ENCODE results near the gene CNNM3. TPM values are rescaled to one million over a fixed set of nuclear protein-coding genes. Genes with fewer than 3 reads are reported as not detected.
A peak's percentile ranks its signal among the peaks of the same experiment; 100 is the strongest.

CNNM3 gene
- total RNA-seq: 10 to 100 TPM; 28.0 to 30.5 TPM

DNA sequence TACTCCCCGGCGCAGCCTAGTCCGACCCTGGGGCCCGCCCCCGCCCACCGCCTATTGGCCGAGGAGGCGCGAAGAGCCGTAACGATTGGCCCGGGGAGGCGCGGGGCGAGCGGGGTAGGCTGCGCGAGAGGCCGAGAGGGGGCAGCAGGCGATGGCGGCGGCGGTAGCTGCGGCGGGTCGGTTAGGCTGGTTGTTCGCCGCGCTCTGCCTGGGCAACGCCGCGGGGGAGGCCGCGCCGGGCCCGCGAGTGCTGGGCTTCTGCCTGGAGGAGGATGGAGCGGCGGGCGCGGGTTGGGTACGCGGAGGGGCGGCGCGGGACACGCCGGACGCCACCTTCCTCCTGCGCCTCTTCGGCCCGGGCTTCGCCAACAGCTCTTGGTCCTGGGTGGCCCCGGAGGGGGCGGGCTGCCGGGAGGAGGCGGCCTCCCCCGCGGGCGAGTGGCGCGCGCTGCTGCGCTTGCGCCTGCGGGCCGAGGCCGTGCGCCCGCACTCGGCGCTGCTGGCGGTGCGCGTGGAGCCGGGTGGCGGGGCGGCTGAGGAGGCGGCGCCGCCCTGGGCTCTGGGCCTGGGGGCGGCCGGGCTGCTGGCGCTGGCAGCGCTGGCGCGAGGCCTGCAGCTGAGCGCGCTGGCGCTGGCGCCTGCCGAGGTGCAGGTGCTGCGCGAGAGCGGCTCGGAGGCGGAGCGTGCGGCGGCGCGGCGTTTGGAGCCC, at the start of gene CNNM3:
CNNM3 (plus strand) TSS at position 142 of the 709 bp plus-strand sequence; CDS start at position 152, 10 bp downstream.
- DNase-seq (peak; percentile 96), ATAC-seq (peak; percentile 94)
- peaks cover 47% of the 10 kb centered on the region for H3K4me1 Mint-ChIP-seq
- CTCF ChIA-PET: interaction anchor here (0.6 to 6.9 kb wide), 11 partner anchors 14 to 304 kb away, joined by 4 to 33 read pairs (median 5); partner anchors contain the start of gene ANKRD39
- H3K36me3 Mint-ChIP-seq: peaks cover 6% of the 10 kb centered on the region
- H3K27ac Mint-ChIP-seq: peak within 1 kb of the TSS; percentile 58
- H3K4me3 Mint-ChIP-seq: peak within 1 kb of the TSS; percentile 84
- no peaks in the 10 kb centered on the region for H3K27me3 Mint-ChIP-seq
- no peaks in the 10 kb centered on the region for H3K9me3 Mint-ChIP-seq (ENCODE audit: low read depth)

DNA sequence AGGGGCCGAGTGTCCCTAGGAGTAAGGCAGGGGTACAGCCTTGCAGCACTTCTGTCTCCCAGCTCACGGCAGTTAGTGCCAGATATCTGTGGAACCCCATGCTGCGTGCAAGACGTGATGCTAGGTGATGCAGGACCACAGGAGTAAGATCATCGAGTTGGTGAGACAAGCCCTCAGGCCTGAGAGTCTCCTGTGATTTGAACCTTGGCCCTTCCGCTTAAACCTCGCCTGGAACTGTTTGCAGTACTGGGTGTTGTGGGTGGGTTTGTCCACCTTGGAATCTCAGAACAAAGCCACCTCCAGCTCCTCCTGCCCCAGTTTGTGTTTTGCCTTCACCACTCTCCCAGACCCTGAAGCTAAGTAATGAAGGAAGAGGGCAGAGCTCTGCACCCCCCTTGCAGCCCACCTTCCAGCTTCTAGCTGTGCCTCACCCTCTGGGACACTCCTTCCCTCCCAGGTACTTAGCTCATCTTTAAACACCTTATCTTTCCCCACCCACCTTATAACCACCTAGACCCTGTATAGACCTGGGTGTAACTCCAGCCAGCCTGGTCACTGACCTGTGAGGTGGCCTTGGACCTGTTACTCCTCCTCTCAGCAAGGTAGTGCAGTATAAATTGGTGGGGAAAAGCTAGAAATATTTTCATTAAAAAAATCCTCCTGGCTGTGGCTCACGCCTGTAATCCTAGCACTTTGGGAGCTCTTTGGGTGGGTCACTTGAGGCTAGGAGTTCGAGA, 48.8 kb upstream of the CNNM3 start:
- H3K36me3 Mint-ChIP-seq: no peaks in the 10 kb centered on the region
- H3K9me3 Mint-ChIP-seq (ENCODE audit: low read depth): no peaks in the 10 kb centered on the region
- H3K27me3 Mint-ChIP-seq: no peaks in the 10 kb centered on the region
- DNase-seq (no peak), ATAC-seq (no peak)
- CTCF ChIA-PET: interaction anchor here (0.9 to 2.3 kb wide), 4 partner anchors 10 to 209 kb away, joined by 3 to 6 read pairs (median 3); no protein-coding TSS in a partner anchor
- H3K27ac Mint-ChIP-seq: no peak overlapping the region
- H3K4me1 Mint-ChIP-seq: peaks cover 29% of the 10 kb centered on the region
- H3K4me3 Mint-ChIP-seq: no peak overlapping the region

DNA sequence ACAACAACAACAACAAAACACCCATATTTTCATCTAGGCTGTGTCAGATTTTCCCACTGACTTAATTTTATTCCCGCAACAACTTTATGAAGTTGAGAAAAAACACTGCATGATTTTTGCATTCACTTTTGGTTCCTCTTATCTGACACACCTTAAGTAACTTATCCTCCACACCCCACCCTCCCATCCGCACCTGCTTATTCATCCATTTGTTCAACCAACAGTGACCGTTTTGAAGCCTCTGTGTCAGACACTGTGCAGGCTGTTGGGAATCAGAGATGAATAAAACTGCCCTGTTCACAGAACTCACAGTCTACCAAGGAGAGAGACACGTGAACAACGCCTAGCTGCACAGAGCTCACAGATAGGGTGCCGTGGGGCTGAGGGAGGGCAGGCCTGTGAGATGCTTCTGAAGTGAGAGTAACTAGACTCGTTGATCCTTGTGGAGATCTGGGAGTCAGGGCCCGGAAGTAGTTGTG, 47.9 kb upstream of the CNNM3 start:
- Mint-ChIP-seq H3K4me1 (peaks cover 29% of the 10 kb centered on the region), H3K4me3 (no peak overlapping the region), H3K9me3 (ENCODE audit: low read depth) (no peaks in the 10 kb centered on the region), H3K27ac (no peak overlapping the region), H3K36me3 (no peaks in the 10 kb centered on the region), H3K27me3 (no peaks in the 10 kb centered on the region)
- no peak for ATAC-seq
- DNase-seq: no peak
- CTCF ChIA-PET: interaction anchor here (0.9 to 1.0 kb wide), 3 partner anchors 32 to 210 kb away, joined by 3 read pairs; no protein-coding TSS in a partner anchor

DNA sequence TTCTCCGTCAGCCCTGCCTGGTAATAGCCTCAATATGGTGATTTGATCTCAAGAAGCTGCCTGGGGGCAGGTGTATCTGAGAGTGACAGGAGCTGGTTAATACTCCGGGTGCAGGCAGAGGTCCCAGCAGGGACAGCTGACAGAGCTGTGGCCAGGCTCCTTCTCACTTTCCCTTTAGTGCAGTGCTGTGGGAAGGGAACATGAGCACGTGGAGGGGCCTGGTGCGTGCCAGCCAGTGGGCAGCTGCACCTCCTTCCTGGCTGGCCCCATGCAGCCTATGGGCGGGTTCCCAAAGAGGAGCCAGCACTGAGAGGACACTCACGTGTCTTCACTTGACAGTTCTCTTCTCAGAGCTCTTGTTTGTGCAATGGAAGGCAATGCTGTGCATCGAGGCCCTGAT, 46.3 kb upstream of the CNNM3 start:
- Mint-ChIP-seq H3K27me3 (no peaks in the 10 kb centered on the region), H3K4me3 (no peak overlapping the region), H3K36me3 (no peaks in the 10 kb centered on the region), H3K27ac (no peak overlapping the region), H3K4me1 (peaks cover 28% of the 10 kb centered on the region), H3K9me3 (ENCODE audit: low read depth) (no peaks in the 10 kb centered on the region)
- CTCF ChIA-PET: interaction anchor here (1.6 kb wide), 1 partner anchor 9 kb away, joined by 10 read pairs; the partner anchor contains the start of gene CNNM4
- ATAC-seq (no peak), DNase-seq (no peak)

DNA sequence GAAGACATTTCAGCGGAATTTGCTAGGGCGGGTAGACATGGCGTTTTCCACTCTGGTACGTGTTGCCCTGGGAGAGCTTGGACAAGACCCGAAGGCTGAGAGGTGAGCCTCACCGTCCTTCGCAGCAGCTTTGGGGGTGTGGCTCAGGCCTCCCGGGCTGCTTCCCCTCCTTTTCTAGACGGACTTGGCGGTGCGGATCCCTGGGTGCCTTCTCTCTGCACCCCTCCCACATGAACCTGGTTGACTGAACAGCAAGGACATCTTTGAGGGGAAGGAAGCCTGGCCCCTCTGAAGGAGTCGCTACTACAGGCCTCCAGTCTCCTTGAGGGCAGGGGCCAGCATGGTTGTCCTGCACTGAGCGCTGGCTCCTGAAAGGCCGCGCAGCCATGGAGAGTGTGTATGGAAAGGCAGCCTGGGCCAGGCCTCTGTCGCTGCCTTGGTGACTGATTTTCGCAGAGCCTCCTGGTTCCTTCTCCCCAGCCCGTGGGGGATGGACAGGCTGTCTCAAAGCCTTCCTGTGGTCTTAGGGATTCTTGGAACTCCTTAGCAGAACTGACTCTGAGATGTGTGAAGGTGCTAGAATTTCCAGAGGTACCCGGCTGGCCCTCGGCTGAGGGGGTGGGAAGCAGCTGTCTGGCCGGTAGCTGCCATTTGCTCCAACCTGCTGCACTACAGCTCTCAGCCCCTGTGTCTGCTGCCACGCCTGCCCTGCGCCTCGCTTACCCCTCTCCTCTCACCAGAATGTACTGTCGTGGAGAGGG, 45.4 kb upstream of the CNNM3 start:
- no peak for DNase-seq
- no peak for ATAC-seq
- peaks cover 32% of the 10 kb centered on the region for H3K4me1 Mint-ChIP-seq
- H3K27me3 Mint-ChIP-seq: no peaks in the 10 kb centered on the region
- H3K36me3 Mint-ChIP-seq: no peaks in the 10 kb centered on the region
- CTCF ChIA-PET: interaction anchor here (1.6 kb wide), 1 partner anchor 9 kb away, joined by 10 read pairs; the partner anchor contains the start of gene CNNM4
- no peaks in the 10 kb centered on the region for H3K9me3 Mint-ChIP-seq (ENCODE audit: low read depth)
- no peak overlapping the region for H3K27ac Mint-ChIP-seq
- H3K4me3 Mint-ChIP-seq: no peak overlapping the region

DNA sequence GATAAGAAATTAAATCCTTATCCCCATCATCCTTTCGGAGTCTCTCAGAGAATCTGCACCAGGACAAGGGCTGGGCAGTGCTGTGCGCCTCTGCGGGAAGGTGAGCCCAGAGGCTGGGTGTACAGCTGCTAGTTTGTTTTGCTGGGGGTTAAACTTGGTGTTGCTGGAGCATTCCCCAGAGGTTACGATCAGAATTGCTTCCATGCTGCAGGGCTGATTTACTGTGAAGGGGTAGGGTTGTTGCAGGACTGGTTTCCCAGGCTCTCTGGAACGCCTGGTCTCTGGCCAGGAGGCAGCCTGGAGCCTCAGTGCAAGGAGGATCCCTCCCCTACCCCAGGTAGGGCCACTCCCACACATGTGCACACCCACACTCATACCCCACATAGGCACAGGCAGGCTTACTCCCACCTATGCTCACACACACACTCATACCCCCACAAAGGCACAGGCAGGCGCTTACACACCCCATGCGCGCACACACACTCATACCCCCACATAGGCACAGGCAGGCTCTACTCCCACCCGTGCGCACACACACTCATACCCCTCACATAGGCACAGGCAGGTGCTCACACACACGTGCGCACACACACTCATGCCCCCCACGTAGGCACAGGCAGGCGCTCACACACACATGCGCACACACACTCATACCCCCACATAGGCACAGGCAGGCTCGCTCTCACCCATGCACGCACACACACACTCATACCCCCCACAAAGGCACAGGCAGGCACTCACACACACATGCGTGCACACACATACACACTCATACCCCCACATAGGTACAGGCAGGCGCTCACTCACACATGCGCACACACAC, 44.1 kb upstream of the CNNM3 start:
- Mint-ChIP-seq H3K27me3 (no peaks in the 10 kb centered on the region), H3K4me1 (peaks cover 28% of the 10 kb centered on the region), H3K27ac (no peak overlapping the region), H3K36me3 (no peaks in the 10 kb centered on the region), H3K9me3 (ENCODE audit: low read depth) (peaks cover 3% of the 10 kb centered on the region), H3K4me3 (no peak overlapping the region)
- no peak for DNase-seq
- CTCF ChIA-PET: no interaction called here
- no peak for ATAC-seq

DNA sequence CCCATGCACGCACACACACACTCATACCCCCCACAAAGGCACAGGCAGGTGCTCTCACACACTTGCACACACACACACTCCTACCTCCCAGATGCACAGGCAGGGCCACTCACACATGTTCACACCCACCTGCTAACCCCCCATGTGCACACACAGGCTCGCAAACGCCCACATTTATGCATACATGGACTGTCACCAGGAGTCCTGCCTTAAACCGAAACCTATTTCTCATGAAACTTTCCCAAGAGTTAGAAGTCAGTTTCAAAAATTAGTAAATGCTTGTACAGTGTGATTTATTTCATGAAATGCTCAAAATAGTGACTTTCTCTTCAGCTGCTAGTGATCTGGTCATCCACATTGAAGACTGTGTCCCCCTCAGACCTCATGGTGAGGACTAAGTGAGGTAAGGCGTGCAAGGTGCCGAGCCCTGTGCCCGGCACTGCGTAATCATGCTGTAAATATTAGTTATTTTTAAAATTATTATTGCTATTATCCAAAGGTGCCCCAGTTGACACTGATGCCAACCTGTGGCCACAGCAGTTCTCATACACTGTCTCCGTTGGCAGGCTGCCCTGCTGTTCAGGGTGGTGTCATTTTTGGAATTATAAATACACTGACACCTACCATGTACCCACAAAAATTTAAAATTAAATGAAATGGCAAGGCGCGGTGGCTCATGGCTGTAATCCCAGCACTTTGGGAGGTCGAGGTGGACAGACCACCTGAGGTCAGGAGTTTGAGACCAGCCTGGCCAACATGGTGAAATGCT, 43.0 kb upstream of the CNNM3 start:
- Mint-ChIP-seq H3K4me1 (peaks cover 28% of the 10 kb centered on the region), H3K36me3 (no peaks in the 10 kb centered on the region), H3K4me3 (peak overlapping the region; percentile 58), H3K27ac (peak overlapping the region; percentile 70), H3K27me3 (no peaks in the 10 kb centered on the region), H3K9me3 (ENCODE audit: low read depth) (peaks cover 3% of the 10 kb centered on the region)
- CTCF ChIA-PET: interaction anchor here (0.8 to 10.9 kb wide), 7 partner anchors 11 to 171 kb away, joined by 3 to 121 read pairs (median 4); partner anchors contain the start of genes ANKRD39 and CNNM4
- DNase-seq (no peak), ATAC-seq (peak; percentile 41)

DNA sequence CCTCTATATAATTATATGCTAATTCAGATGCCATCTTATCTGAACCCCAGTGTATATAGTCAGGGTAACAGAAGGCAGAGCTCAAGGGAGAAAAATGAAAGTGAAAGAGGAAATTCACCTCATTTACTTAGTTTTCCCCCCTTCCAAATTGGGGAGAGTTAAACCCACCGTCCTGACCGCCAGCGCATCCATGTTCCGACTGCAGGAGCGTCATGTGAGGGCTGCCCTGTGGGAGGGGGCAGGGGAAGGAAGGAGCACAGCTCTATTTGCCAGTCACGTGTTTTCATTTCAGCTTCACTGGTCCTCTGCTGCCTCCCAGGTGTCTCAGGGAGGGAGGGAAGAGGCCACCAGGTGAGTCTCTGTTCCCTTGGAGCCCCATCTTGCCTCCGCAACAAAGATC, 42.1 kb upstream of the CNNM3 start:
- Mint-ChIP-seq H3K27me3 (no peaks in the 10 kb centered on the region), H3K9me3 (ENCODE audit: low read depth) (peaks cover 3% of the 10 kb centered on the region), H3K4me3 (peak overlapping the region; percentile 58), H3K4me1 (peaks cover 28% of the 10 kb centered on the region), H3K27ac (peak overlapping the region; percentile 89), H3K36me3 (no peaks in the 10 kb centered on the region)
- CTCF ChIA-PET: interaction anchor here (0.7 to 10.9 kb wide), 10 partner anchors 11 to 293 kb away, joined by 3 to 121 read pairs (median 4); partner anchors contain the start of genes ANKRD39 and CNNM4
- DNase-seq (peak; percentile 75), ATAC-seq (peak; percentile 73)

DNA sequence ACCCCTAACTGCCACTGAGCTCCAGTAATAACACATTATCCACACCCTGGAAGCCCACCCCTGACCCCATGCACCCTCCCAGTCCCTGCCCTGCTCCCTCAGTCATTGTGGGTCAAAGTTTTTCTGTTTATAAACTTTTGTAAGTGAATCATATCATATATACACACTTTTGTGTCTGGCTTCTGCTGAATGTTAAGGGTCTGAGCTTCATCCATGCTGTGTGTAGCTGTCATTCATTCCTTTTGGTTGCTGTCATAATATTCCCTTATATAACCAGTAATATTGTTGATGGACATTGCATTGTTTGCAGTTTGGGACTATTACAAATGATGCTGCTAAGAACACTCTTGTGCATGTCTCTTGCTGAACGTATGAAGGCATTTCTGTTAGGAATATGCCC, 40.9 kb upstream of the CNNM3 start:
- H3K4me3 Mint-ChIP-seq: no peak overlapping the region
- CTCF ChIA-PET: interaction anchor here (0.7 to 10.9 kb wide), 4 partner anchors 13 to 41 kb away, joined by 3 to 121 read pairs (median 7); partner anchors contain the start of genes CNNM3 and CNNM4
- H3K27ac Mint-ChIP-seq: peak overlapping the region; percentile 3
- H3K36me3 Mint-ChIP-seq: no peaks in the 10 kb centered on the region
- ATAC-seq (no peak), DNase-seq (no peak)
- peaks cover 3% of the 10 kb centered on the region for H3K9me3 Mint-ChIP-seq (ENCODE audit: low read depth)
- peaks cover 28% of the 10 kb centered on the region for H3K4me1 Mint-ChIP-seq
- no peaks in the 10 kb centered on the region for H3K27me3 Mint-ChIP-seq

DNA sequence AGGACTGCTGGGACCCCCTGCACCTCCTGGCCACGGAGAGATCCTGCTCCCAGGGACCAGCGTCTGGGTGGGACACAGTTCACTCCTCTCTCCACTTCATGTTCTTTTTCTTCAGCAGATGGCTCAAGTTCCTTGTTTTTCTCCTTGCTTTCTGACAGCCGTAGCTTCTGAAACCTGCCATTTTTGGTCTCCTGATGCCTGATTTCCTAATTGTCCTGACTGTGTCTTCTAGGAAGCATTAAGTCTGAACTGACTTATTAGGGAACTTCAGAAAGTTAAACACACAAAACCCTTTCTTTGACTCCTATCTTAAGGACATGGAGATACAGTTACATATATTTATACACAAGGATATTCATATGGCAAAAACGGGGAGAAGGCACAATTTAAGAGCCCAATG, 32.7 kb upstream of the CNNM3 start:
- CTCF ChIA-PET: interaction anchor here (1.0 to 10.9 kb wide), 2 partner anchors 21 to 74 kb away, joined by 3 to 121 read pairs; partner anchors contain the start of genes ANKRD39 and CNNM4
- Mint-ChIP-seq H3K4me1 (no peaks in the 10 kb centered on the region), H3K27me3 (no peaks in the 10 kb centered on the region)

DNA sequence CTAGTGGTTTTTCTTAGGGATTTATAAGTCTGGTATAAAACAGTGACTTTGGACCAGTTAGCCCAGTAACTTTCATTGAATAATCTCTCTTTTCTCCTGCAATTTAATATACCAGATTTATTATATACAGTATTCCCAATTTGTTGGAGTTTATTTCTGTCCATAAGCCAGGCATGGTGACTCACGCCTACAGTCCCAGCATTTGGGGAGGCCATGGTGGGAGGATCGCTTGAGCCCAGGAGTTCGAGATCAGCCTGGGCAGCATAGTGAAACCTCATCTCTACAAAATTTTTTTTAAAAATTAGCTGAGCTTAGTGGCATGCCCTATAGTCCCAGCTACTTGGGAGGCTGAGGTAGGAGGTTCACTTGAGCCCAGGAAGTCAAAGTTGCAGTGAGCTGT, 28.7 kb upstream of the CNNM3 start:
- ATAC-seq (no peak), DNase-seq (no peak)
- CTCF ChIA-PET: interaction anchor here (1.0 to 2.3 kb wide), 4 partner anchors 22 to 28 kb away, joined by 3 to 5 read pairs (median 4); partner anchors contain the start of gene CNNM3
- H3K27ac Mint-ChIP-seq: no peak overlapping the region
- H3K36me3 Mint-ChIP-seq: no peaks in the 10 kb centered on the region
- H3K27me3 Mint-ChIP-seq: no peaks in the 10 kb centered on the region
- H3K4me3 Mint-ChIP-seq: no peak overlapping the region
- peaks cover 3% of the 10 kb centered on the region for H3K9me3 Mint-ChIP-seq (ENCODE audit: low read depth)
- H3K4me1 Mint-ChIP-seq: no peaks in the 10 kb centered on the region

More for the DNA sequence above, 32.7 kb upstream of the CNNM3 start:
- Mint-ChIP-seq H3K4me3 (no peak overlapping the region), H3K27ac (no peak overlapping the region), H3K36me3 (no peaks in the 10 kb centered on the region), H3K9me3 (ENCODE audit: low read depth) (no peaks in the 10 kb centered on the region)
- DNase-seq (no peak), ATAC-seq (no peak)
